NCI-H82 (cell line): ENCODE measurements around the gene UTP25.
A peak's percentile ranks its signal among the peaks of the same experiment; 100 is the strongest.
"Not testable (repeated sequence)": the region's sequence is repeated elsewhere in the genome, so short reads cannot be mapped to it uniquely, and the experiment has no call there.

ENCODE experiments used
- DNase-seq: peaks from one replicate; lab custom pipeline; 2025; lab: John Stamatoyannopoulos, UW

The UTP25 gene

GRCh38 chr1:209827384-209828262, at the start of gene UTP25:
TSS of gene UTP25 (plus strand) at chr1:209827972. CDS start at chr1:209828064, 92 bp downstream.
- DNase-seq: peak; percentile 99

GRCh38 chr1:209778102-209778501, 49.7 kb upstream of the UTP25 start:
- no peak for DNase-seq

GRCh38 chr1:209780268-209780667, 47.5 kb upstream of the UTP25 start:
- no peak for DNase-seq

- DNase-seq: peak; percentile 56
Measured at GRCh38 chr1:209783386-209783785, 44.4 kb upstream of the UTP25 start.

- peak; percentile 100 for DNase-seq
Measured at GRCh38 chr1:209784265-209785169, 43.3 kb upstream of the UTP25 start, which contains the start of gene C1orf74. TSS of gene C1orf74 (minus strand) at chr1:209784559. CDS start at chr1:209783634, 925 bp downstream.

- no peak for DNase-seq
Measured at GRCh38 chr1:209785592-209785991, 42.2 kb upstream of the UTP25 start.

GRCh38 chr1:209786146-209786545, 41.6 kb upstream of the UTP25 start:
- DNase-seq: no peak

GRCh38 chr1:209787551-209787950, 40.2 kb upstream of the UTP25 start:
- DNase-seq: no peak

- DNase-seq: no peak
Measured at GRCh38 chr1:209789245-209789644, 38.5 kb upstream of the UTP25 start.

- no peak for DNase-seq
Measured at GRCh38 chr1:209790286-209791193, 37.2 kb upstream of the UTP25 start.

- no peak for DNase-seq
Measured at GRCh38 chr1:209791920-209792319, 35.9 kb upstream of the UTP25 start.

GRCh38 chr1:209793711-209794110, 34.1 kb upstream of the UTP25 start:
- DNase-seq: not testable (repeated sequence)

GRCh38 chr1:209797978-209798639, 29.7 kb upstream of the UTP25 start:
- peak; percentile 18 for DNase-seq

- no peak for DNase-seq
Measured at GRCh38 chr1:209800984-209801834, 26.6 kb upstream of the UTP25 start.

GRCh38 chr1:209802117-209802779, 25.5 kb upstream of the UTP25 start:
- no peak for DNase-seq

GRCh38 chr1:209802780-209803152, 25.0 kb upstream of the UTP25 start:
- DNase-seq: no peak

- no peak for DNase-seq
Measured at GRCh38 chr1:209803568-209803967, 24.2 kb upstream of the UTP25 start.

- no peak for DNase-seq
Measured at GRCh38 chr1:209805341-209805781, 22.4 kb upstream of the UTP25 start.
